OCI-LY3 (cell line): ENCODE data around the gene CLSTN1.
"Not testable (repeated sequence)": the region's sequence is repeated elsewhere in the genome, so short reads cannot be mapped to it uniquely, and the experiment has no call there.

Experiments
- H2AFZ ChIP-seq: fragments of 200-600, 300-600 bp; shearing (Covaris generic); 2 replicates; pipeline ENCODE4 v1.6.0; 2014; ENCODE audit warnings: antibody characterized with exemption, low read depth, low read length
- H3K27ac ChIP-seq: fragments of 200-600, 300-600 bp; sonication (generic); 2 replicates; pipeline ENCODE4 v1.5.1; 2014; ENCODE audit warnings: mild to moderate bottlenecking, low read length, moderate library complexity, mixed read lengths
- H3K27me3 ChIP-seq: fragments of 200-600, 300-600 bp; sonication (generic); 2 replicates; pipeline ENCODE4 v1.6.1; 2014; ENCODE audit warnings: low read depth, low read length, mixed read lengths
- H3K36me3 ChIP-seq: fragments of 200-600, 300-600 bp; sonication (generic); replicated peaks from 2 replicates; pipeline ENCODE3; 2014; ENCODE audit warnings: low read depth, low read length, mixed read lengths
- H3K4me1 ChIP-seq: fragments of 300-600, 200-600 bp; sonication (generic); 2 replicates; pipeline ENCODE4 v1.6.1; 2014; ENCODE audit warnings: low read length, mixed read lengths
- H3K4me2 ChIP-seq: fragments of 200-600, 300-600 bp; sonication (generic); 2 replicates; pipeline ENCODE4 v1.6.1; 2014; ENCODE audit warnings: low read length, mixed read lengths
- H3K4me3 ChIP-seq: fragments of 300-600, 200-600 bp; sonication (generic); 2 replicates; pipeline ENCODE4 v1.5.1; 2014; ENCODE audit warnings: antibody characterized with exemption, mild to moderate bottlenecking, low read length, moderate library complexity
- H3K79me2 ChIP-seq: fragments of 300-600, 200-600 bp; shearing (Covaris generic); 2 replicates; pipeline ENCODE4 v1.6.1; 2014; ENCODE audit warnings: mild to moderate bottlenecking, low read length, mixed read lengths
- H3K9ac ChIP-seq: fragments of 300-600, 200-600 bp; shearing (Covaris generic); 2 replicates; pipeline ENCODE4 v1.6.0; 2014; ENCODE audit warnings: mild to moderate bottlenecking, low read length, moderate library complexity
- H3K9me3 ChIP-seq: fragments of 200-600, 300-600 bp; shearing (Covaris generic); 2 replicates; pipeline ENCODE4 v1.6.1; 2014; ENCODE audit warnings: low read length, mixed read lengths; ENCODE audit not compliant: insufficient read depth
- H4K20me1 ChIP-seq: fragments of 200-600, 300-600 bp; sonication (generic); 2 replicates; pipeline ENCODE4 v1.6.1; 2016; ENCODE audit warnings: low read length, mixed read lengths; ENCODE audit not compliant: insufficient read depth
- CTCF ChIP-seq: fragments of 200-600, 300-600 bp; sonication (generic); IDR thresholded peaks from 2 replicates; pipeline ENCODE4 v1.5.1; 2014; ENCODE audit warnings: antibody characterized with exemption, low read length, low read depth
- EZH2phosphoT487 ChIP-seq: fragments of 200-600 bp; shearing (Covaris generic); IDR thresholded peaks from 2 replicates; pipeline ENCODE4 v1.6.1; 2018; ENCODE audit warnings: antibody characterized with exemption, mixed run types, low read depth

Gene CLSTN1

GRCh38 chr1:9749361-9749760 lies 74.4 kb downstream of the CLSTN1 start:
- no peaks in the 10 kb centered on the region for H3K9me3 ChIP-seq
- no peak overlapping the region for H3K9ac ChIP-seq
- H4K20me1 ChIP-seq = no peaks in the 10 kb centered on the region
- H3K4me2 ChIP-seq = no peak overlapping the region
- no peak overlapping the region for H2AFZ ChIP-seq
- no peaks in the 10 kb centered on the region for H3K27me3 ChIP-seq
- no peak for TF ChIP-seq EZH2phosphoT487
- no peak for TF ChIP-seq CTCF
- no peak overlapping the region for H3K4me3 ChIP-seq
- no peak overlapping the region for H3K27ac ChIP-seq
- peaks cover under 1% of the 10 kb centered on the region for H3K36me3 ChIP-seq
- no peaks in the 10 kb centered on the region for H3K79me2 ChIP-seq
- H3K4me1 ChIP-seq = no peaks in the 10 kb centered on the region

DNA sequence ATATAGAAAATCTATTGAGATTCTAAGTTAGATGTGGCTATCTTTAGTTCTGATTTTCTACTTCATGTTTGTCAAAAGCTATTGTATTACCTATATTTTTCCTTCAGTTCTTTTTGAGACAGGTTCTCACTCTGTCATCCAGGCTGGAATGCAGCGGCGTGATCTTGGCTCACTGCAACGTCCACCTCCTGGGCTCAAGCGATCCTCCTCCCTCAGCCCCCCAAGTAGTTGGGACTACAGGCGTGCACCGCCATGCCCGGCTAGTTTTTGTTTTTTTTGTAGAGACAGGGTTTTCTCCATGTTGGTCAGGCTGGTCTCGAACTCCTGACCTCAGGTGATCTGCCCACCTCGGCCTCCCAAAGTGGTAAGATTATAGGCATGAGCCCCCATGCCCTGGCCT lies 75.4 kb downstream of the CLSTN1 start:
- H3K79me2 ChIP-seq, H3K4me3 ChIP-seq, H3K4me1 ChIP-seq, H3K4me2 ChIP-seq, H3K9ac ChIP-seq, H3K36me3 ChIP-seq, H3K27me3 ChIP-seq, H3K27ac ChIP-seq, H4K20me1 ChIP-seq, H3K9me3 ChIP-seq, H2AFZ ChIP-seq: not testable (repeated sequence)

DNA sequence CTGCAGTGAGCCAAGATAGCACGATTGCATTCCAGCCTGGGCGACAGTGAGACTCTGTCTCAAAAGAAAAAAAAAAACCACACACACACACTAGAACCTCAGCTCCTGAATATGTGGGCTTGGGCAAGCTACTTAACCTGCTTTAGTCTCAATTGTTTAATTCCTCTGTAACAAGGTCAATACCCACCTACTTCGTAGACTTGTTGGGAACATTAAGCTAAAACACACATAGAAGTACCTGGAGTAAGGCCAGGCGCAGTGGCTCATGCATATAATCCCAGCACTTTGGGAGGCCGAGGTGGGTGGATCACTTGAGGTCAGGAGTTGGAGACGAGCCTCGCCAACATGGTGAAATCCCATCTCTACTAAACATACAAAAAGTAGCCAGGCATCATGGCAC lies 77.1 kb downstream of the CLSTN1 start:
- Histone ChIP-seq H3K9ac (no peak overlapping the region), H2AFZ (no peak overlapping the region), H3K4me3 (no peak overlapping the region), H3K4me2 (no peak overlapping the region), H3K36me3 (peaks cover 16% of the 10 kb centered on the region), H3K27me3 (no peaks in the 10 kb centered on the region), H3K79me2 (no peaks in the 10 kb centered on the region), H4K20me1 (no peaks in the 10 kb centered on the region), H3K27ac (no peak overlapping the region), H3K9me3 (no peaks in the 10 kb centered on the region), H3K4me1 (no peaks in the 10 kb centered on the region)
- TF ChIP-seq EZH2phosphoT487 = no peak
- no peak for TF ChIP-seq CTCF

GRCh38 chr1:9746211-9746610 lies 77.6 kb downstream of the CLSTN1 start:
- Histone ChIP-seq H2AFZ (no peak overlapping the region), H3K27me3 (no peaks in the 10 kb centered on the region), H3K9me3 (no peaks in the 10 kb centered on the region), H3K79me2 (no peaks in the 10 kb centered on the region), H3K4me3 (no peak overlapping the region), H3K27ac (no peak overlapping the region), H4K20me1 (no peaks in the 10 kb centered on the region), H3K4me2 (no peak overlapping the region), H3K4me1 (no peaks in the 10 kb centered on the region), H3K9ac (no peak overlapping the region), H3K36me3 (peaks cover 16% of the 10 kb centered on the region)
- TF ChIP-seq CTCF = no peak
- TF ChIP-seq EZH2phosphoT487 = no peak
